Ishikawa (cell line): Measurements from ENCODE around the gene HHIPL1.

Experiments used
- CEBPB ChIP-seq: IDR thresholded peaks from 2 replicates; pipeline ENCODE4 v1.6.1; 2012
- CREB1 ChIP-seq: IDR thresholded peaks from 2 replicates; pipeline ENCODE4 v1.6.1; 2012; ENCODE audit warnings: low read depth
- EGR1 ChIP-seq: IDR thresholded peaks from 2 replicates; pipeline ENCODE4 v1.6.1; 2012
- EP300 ChIP-seq: IDR thresholded peaks from 2 replicates; pipeline ENCODE4 v1.6.1; 2012; ENCODE audit warnings: borderline replicate concordance
- FOXM1 ChIP-seq: IDR thresholded peaks from 2 replicates; pipeline ENCODE4 v1.6.1; 2012; ENCODE audit warnings: low read depth, borderline replicate concordance
- NFIC ChIP-seq: IDR thresholded peaks from 2 replicates; pipeline ENCODE4 v1.6.1; 2012
- RAD21 ChIP-seq: IDR thresholded peaks from 2 replicates; pipeline ENCODE4 v1.6.1; 2012; ENCODE audit warnings: low read depth
- TAF1 ChIP-seq: IDR thresholded peaks from 2 replicates; pipeline ENCODE4 v1.6.1; 2012; ENCODE audit warnings: low read depth, mild to moderate bottlenecking
- TCF12 ChIP-seq: IDR thresholded peaks from 2 replicates; pipeline ENCODE4 v1.6.1; 2012; ENCODE audit warnings: low read depth
- TEAD4 ChIP-seq: IDR thresholded peaks from 2 replicates; pipeline ENCODE4 v1.6.1; 2012
- YY1 ChIP-seq: IDR thresholded peaks from 2 replicates; pipeline ENCODE4 v1.6.1; 2012; ENCODE audit warnings: low read depth
- ZBTB7A ChIP-seq: IDR thresholded peaks from 2 replicates; pipeline ENCODE4 v1.6.1; 2012; ENCODE audit warnings: low read depth
- TF ChIP-seq, protein P1 (sequence below): IDR thresholded peaks from 2 replicates; pipeline ENCODE4 v1.6.1; 2012
- TF ChIP-seq, protein P2 (sequence below): IDR thresholded peaks from 2 replicates; pipeline ENCODE4 v1.6.1; 2012; ENCODE audit warnings: low read depth, mild to moderate bottlenecking
- TF ChIP-seq, protein P3 (sequence below): IDR thresholded peaks from 2 replicates; pipeline ENCODE4 v1.6.1; 2012

The HHIPL1 gene

DNA sequence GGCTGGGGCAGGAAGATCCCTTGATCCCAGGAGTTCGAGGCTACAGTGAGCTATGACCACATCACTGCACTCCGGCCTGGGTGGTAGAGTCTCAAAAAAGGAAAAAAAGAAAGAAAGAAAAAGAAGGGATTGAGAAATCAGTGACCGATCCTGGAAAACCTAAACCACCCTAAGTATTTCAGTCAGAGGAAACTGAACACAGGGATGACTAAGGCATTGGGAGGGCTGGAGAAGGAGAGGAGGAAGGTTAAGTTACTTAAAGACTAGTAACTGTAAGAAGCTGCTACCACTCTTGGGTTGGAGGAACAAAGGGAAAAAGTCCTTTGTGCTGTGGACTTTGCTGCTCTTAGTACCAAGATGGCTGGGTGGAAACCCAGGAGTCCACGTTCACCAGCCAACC, 10.6 kb downstream of the HHIPL1 start:
- TF ChIP-seq, protein P1, sequence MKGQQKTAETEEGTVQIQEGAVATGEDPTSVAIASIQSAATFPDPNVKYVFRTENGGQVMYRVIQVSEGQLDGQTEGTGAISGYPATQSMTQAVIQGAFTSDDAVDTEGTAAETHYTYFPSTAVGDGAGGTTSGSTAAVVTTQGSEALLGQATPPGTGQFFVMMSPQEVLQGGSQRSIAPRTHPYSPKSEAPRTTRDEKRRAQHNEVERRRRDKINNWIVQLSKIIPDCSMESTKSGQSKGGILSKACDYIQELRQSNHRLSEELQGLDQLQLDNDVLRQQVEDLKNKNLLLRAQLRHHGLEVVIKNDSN, result no peak
- TF ChIP-seq TCF12 (no peak), EGR1 (no peak)

DNA sequence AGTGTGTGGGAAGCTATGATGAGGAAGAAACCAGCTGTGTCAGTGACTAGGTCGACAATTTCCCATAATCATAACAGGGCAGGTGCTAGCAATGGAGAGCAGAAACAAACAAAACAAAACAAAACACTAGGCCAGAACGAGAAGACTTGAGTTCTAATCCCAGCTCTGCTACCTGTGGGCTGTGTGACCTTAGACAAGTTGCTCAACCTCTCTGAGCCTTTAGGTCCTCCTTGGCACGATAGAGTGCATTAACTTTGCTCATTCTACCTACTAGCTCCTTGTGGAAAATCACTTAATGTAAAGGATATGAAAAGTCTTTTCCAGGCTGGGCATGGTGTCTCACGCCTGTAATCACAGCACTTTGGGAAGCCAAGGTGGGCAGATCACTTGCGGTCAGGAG, 11.2 kb downstream of the HHIPL1 start:
- TF ChIP-seq EP300 (no peak), CEBPB (no peak), ZBTB7A (no peak), TCF12 (no peak), EGR1 (no peak), TAF1 (no peak), FOXM1 (no peak), NFIC (no peak), YY1 (no peak), RAD21 (no peak), TEAD4 (no peak), CREB1 (no peak)
- TF ChIP-seq, protein P2, sequence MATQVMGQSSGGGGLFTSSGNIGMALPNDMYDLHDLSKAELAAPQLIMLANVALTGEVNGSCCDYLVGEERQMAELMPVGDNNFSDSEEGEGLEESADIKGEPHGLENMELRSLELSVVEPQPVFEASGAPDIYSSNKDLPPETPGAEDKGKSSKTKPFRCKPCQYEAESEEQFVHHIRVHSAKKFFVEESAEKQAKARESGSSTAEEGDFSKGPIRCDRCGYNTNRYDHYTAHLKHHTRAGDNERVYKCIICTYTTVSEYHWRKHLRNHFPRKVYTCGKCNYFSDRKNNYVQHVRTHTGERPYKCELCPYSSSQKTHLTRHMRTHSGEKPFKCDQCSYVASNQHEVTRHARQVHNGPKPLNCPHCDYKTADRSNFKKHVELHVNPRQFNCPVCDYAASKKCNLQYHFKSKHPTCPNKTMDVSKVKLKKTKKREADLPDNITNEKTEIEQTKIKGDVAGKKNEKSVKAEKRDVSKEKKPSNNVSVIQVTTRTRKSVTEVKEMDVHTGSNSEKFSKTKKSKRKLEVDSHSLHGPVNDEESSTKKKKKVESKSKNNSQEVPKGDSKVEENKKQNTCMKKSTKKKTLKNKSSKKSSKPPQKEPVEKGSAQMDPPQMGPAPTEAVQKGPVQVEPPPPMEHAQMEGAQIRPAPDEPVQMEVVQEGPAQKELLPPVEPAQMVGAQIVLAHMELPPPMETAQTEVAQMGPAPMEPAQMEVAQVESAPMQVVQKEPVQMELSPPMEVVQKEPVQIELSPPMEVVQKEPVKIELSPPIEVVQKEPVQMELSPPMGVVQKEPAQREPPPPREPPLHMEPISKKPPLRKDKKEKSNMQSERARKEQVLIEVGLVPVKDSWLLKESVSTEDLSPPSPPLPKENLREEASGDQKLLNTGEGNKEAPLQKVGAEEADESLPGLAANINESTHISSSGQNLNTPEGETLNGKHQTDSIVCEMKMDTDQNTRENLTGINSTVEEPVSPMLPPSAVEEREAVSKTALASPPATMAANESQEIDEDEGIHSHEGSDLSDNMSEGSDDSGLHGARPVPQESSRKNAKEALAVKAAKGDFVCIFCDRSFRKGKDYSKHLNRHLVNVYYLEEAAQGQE, result no peak
- TF ChIP-seq, protein P3, sequence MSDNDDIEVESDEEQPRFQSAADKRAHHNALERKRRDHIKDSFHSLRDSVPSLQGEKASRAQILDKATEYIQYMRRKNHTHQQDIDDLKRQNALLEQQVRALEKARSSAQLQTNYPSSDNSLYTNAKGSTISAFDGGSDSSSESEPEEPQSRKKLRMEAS, result no peak
- TF ChIP-seq, protein P1, result no peak

DNA sequence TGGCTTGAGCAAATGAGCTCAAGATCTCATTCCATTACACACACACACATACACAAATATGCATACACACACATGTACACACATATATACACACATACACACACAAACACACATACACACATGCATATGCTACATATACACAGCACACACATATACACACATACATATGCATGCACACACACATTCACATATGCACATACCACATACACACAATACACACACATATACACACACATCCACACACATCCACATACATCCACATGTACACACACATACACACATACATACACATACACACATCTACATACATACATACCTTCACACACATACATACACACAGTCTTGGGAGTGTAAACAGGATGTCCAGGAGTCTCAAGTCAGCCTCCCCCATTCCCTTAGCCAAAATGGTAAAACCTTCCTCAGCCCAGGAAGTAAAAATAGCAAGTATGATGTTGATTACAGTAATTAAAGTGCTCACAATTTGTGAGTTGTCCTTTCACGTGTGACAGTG, 12.8 kb downstream of the HHIPL1 start:
- no peak for TF ChIP-seq EGR1
- TF ChIP-seq TAF1, result no peak
- TF ChIP-seq, protein P1, result no peak
- TF ChIP-seq, protein P2, result no peak
- no peak for TF ChIP-seq NFIC
- no peak for TF ChIP-seq ZBTB7A
- no peak for TF ChIP-seq FOXM1
- TF ChIP-seq RAD21, result no peak
- TF ChIP-seq, protein P3, result no peak
- TF ChIP-seq TCF12, result no peak
- no peak for TF ChIP-seq CREB1
- no peak for TF ChIP-seq EP300
- TF ChIP-seq TEAD4, result no peak
- no peak for TF ChIP-seq YY1
- no peak for TF ChIP-seq CEBPB

- TF ChIP-seq EGR1 (no peak), TAF1 (no peak), NFIC (no peak), TEAD4 (no peak)
- TF ChIP-seq, protein P2, result no peak
Measured at GRCh38 chr14:99658218-99658845, 13.4 kb downstream of the HHIPL1 start.
